SK-N-SH (cell line): ENCODE results near the gene CLPSL1.

ENCODE experiments used
- CHD2 ChIP-seq: fragments of 150-350 bp; IDR thresholded peaks from 2 replicates; pipeline ENCODE4 v1.6.1; 2018; ENCODE audit warnings: low read length; ENCODE audit not compliant: partially characterized antibody
- GABPA ChIP-seq: IDR thresholded peaks from 2 replicates; pipeline ENCODE4 v1.4.0; 2012; ENCODE audit warnings: low read depth, mild to moderate bottlenecking
- RXRA ChIP-seq: IDR thresholded peaks from 2 replicates; pipeline ENCODE4 v1.4.0; 2012; ENCODE audit warnings: low read depth, mild to moderate bottlenecking, borderline replicate concordance
- TAF1 ChIP-seq: IDR thresholded peaks from 2 replicates; pipeline ENCODE4 v1.6.1; 2012; ENCODE audit warnings: low read depth, mild to moderate bottlenecking, low read length, moderate library complexity, borderline replicate concordance
- USF1 ChIP-seq: IDR thresholded peaks from 2 replicates; pipeline ENCODE4 v1.4.0; 2012; ENCODE audit warnings: low read depth, borderline replicate concordance
- YY1 ChIP-seq: IDR thresholded peaks from 2 replicates; pipeline ENCODE4 v1.4.0; 2012; ENCODE audit warnings: low read depth, mild to moderate bottlenecking
- TF ChIP-seq, protein P1 (sequence below): fragments of 200-600 bp; sonication (generic); IDR thresholded peaks from 2 replicates; pipeline ENCODE4 v1.6.1; 2017; ENCODE audit warnings: antibody characterized with exemption, mild to moderate bottlenecking, moderate library complexity

DNA sequence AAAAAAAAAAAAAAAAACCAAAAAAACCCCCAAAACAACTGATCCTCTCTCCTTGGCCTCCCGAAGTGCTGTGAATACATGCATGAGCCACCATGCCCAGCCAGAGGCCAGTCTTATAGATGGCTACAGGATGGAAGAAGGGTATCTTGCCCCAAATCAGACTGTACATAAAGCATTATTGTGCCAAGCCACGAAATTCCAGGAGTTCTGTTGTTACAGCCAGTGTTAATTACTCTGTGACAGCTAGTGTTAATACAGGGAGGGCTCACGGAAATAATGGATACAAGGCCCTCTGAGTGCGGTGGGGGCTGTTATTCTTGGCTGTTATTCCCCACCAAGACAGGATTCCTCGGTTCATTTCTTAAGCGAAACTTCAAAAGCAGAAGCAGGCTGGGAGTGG, 5.8 kb upstream of the CLPSL1 start:
- TF ChIP-seq, protein P1, sequence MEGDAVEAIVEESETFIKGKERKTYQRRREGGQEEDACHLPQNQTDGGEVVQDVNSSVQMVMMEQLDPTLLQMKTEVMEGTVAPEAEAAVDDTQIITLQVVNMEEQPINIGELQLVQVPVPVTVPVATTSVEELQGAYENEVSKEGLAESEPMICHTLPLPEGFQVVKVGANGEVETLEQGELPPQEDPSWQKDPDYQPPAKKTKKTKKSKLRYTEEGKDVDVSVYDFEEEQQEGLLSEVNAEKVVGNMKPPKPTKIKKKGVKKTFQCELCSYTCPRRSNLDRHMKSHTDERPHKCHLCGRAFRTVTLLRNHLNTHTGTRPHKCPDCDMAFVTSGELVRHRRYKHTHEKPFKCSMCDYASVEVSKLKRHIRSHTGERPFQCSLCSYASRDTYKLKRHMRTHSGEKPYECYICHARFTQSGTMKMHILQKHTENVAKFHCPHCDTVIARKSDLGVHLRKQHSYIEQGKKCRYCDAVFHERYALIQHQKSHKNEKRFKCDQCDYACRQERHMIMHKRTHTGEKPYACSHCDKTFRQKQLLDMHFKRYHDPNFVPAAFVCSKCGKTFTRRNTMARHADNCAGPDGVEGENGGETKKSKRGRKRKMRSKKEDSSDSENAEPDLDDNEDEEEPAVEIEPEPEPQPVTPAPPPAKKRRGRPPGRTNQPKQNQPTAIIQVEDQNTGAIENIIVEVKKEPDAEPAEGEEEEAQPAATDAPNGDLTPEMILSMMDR, result no peak
- TF ChIP-seq GABPA, result no peak
- no peak for TF ChIP-seq RXRA
- TF ChIP-seq TAF1, result no peak
- TF ChIP-seq YY1, result no peak
- no peak for TF ChIP-seq USF1
- no peak for TF ChIP-seq CHD2
